Endothelial cell of umbilical vein (primary cell): Measurements from ENCODE around the gene BTBD17.

Source experiments
- CTCF ChIP-seq, 2 donors: IDR thresholded peaks; 1 replicate in 1 of 2; 2 replicates in 1 of 2; pipeline ENCODE4 v1.5.1; 2011; ENCODE audit warnings: low read length in 2 of 2, mild to moderate bottlenecking in 2 of 2, moderate library complexity in 2 of 2, control low read depth in 1 of 2, inconsistent platforms in 1 of 2, low read depth in 1 of 2; ENCODE audit not compliant: insufficient read depth in 1 of 2; ENCODE audit errors: extremely low read depth in 1 of 2
- EZH2 ChIP-seq: IDR thresholded peaks from 2 replicates; pipeline ENCODE4 v1.6.1; 2012; ENCODE audit warnings: borderline replicate concordance, low read depth, mild to moderate bottlenecking, moderate library complexity, low read length, inconsistent platforms; ENCODE audit not compliant: severe bottlenecking
- MAX ChIP-seq: IDR thresholded peaks from 2 replicates; pipeline ENCODE4 v1.6.1; 2011; ENCODE audit not compliant: insufficient read depth, insufficient read length
- POLR2A ChIP-seq: IDR thresholded peaks from 2 replicates; pipeline ENCODE4 v1.6.1; 2012; ENCODE audit warnings: low read depth, mild to moderate bottlenecking, control low read depth, low read length
- POLR2AphosphoS5 ChIP-seq: IDR thresholded peaks from 2 replicates; pipeline ENCODE4 v1.6.1; 2012; ENCODE audit warnings: low read depth, mild to moderate bottlenecking, control low read depth, low read length, moderate library complexity; ENCODE audit not compliant: insufficient read depth

DNA sequence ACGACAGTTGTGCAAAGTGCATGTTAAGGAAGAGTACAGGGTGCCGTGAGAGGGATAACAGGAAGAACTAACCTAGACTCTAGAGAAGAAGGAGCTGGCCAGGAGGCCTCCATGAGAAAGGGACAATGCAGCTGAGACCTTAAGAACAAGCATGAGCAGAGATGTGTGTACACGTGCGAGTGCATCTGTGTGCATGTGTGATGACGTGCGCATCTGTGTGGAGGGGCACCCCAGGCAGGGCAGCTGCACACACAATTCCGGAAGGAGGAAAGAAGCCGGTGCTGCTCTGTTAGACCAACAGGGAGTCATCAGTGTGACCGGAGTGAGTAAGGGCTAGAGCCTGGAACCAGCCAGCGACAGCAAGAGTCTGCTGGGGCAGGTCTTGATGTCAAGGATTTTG, 43.3 kb downstream of the BTBD17 start:
- TF ChIP-seq POLR2A (no peak), CTCF (IDR thresholded peaks at IDR 0.05; ENCODE audit: extremely low read depth in 1 of 2, insufficient read depth in 1 of 2, low read depth in 1 of 2, low read length in 2 of 2) (no peak), EZH2 (no peak), POLR2AphosphoS5 (no peak), MAX (no peak)
